NCI-H2196 (cell line): ENCODE results near the gene TRMT6.

Source experiments
- DNase-seq: peaks from one replicate; lab custom pipeline; 2025; ENCODE audit not compliant: unreplicated experiment; lab: John Stamatoyannopoulos, UW

The TRMT6 gene

DNA sequence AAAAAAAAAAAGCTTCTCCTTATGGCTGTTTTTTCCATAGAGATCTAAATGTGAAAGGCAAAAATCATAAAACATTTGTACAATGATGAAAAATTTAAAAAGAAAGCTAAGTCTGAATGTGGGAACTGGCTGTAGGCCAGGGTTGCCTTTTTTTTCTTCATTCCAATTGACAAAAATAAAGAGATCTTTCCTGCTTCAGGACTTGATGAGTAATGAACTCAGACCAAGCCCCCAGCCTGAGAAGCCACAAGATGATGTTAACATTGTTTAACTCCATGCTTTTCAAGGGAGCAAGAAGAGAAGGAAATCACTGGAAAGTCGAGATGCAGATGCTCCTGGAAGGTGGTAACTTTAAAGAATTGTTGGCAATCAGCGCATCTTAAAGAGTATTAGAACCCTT, 41.4 kb downstream of the TRMT6 start:
- DNase-seq, result no peak

DNA sequence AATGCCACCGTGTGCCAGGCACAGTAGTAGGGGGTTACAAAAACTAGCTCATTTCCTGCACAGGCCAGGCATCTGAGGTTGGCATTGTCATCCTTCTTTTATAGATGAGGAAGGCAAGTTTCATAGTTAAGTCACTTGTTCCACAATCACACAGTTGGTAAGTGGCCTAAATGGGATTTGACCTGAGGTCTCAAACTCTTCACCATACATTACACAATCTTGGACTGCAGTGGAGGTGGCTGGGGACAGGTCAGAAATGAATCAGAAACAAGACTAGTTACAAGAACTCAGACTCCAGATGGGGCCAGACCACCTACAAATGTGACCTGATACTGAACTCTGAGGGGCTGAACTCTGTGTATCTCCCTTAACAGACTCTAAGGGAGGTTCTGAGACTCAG, 49.4 kb downstream of the TRMT6 start:
- DNase-seq, result no peak

DNA sequence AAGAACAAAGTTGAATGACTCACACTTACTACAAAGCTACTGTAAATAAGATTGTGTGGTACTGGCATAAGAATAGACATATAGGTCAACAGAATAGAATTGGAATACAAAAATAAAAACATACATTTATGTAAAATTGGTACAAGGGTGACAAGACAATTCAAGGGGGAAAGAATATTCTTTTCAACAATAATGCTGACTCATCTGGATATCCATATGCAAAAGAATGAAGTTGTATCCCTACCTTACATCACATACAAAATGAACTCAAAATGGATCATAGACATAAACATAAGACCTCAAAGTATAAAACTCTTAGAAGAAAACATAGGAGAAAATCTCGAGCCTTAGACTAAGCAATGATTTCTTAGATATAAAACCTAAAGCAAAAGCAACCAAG, 50.9 kb downstream of the TRMT6 start:
- no peak for DNase-seq

DNA sequence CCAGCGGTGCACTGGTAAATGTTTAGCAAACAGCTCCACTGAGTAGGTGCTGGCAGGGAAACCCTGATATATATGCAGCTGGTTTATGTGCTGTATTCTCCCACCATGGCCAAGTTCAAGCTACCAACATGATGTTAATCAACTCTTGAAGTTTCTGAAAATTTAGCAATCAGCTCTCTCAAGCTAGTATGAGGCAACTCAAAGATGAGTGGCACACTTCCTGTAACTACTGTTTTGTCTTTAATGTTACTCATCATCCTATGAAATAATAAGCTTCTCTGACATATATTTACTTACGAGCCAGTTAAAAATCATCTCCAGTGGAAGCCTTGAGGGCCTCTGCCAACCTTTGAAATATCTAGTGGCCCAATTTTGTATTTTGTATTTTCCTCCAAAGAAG, 54.7 kb downstream of the TRMT6 start:
- no peak for DNase-seq

DNA sequence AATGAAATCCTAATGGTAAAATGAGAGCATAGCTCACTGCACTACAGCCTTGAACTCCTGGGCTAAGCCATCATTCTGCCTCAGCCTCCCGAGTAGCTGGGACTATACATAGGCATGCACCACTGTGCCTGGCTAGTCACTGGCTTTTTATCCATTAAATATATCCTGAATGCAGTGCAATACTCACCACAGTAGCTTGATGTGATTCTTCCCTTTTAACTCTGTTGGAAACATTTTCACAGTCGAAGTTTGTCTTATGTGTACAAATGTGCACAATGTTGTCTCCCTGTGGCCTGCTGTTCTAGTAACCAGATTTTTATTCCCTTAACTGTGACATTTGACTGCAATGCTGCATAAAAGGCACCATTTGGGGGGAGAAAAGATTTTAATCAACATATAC, 56.7 kb downstream of the TRMT6 start:
- DNase-seq, result no peak

DNA sequence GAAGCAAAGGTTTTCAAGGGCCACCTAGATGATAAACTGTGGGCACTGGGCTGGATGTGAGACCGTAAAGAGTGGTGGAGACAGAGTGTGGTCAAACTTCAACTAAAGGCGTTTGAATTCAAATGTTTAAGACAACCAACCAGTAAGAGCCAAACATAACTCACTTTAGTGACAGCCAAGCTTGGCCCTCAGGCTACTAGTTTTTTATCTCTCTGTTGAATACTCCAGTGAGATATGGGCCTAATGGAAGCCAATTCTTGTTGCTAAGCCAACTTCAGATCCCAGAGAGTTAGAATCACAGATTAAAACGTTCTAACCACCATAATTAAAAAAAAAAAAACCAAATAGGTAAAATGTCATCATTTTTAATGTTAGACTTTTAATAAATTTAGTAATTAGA, 57.3 kb downstream of the TRMT6 start:
- DNase-seq, result no peak

DNA sequence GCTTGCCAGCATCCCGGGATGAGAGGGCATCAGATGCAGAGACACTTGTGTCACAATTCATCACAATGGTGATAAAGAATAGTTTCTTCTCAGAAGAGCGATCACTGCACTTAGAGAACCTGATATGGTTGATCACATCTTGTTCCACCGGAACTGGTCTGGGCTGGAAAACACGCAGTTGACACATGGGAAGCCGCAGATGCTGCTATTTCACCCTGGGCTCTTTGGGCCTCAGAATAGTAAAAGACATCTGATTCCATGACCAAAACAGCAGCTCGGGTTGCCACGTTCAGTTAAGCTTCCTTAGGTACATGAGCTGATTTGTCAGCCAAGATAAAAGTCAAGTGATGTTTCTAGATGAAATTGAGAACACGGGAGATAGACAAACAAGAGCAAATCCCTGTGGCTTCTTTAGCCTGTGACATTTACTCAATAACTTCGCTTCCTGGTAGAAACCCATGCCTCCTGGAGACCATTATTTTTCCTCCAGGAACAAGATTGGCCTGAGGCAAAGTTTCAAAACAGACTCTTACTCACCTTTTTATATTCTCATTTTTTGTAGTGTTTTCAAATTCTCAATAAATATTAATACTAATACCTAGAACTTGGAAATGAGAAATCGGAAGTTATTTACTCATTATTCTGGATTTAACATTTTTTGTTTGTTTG, 59.4 kb downstream of the TRMT6 start:
- peak; percentile 63 for DNase-seq

DNA sequence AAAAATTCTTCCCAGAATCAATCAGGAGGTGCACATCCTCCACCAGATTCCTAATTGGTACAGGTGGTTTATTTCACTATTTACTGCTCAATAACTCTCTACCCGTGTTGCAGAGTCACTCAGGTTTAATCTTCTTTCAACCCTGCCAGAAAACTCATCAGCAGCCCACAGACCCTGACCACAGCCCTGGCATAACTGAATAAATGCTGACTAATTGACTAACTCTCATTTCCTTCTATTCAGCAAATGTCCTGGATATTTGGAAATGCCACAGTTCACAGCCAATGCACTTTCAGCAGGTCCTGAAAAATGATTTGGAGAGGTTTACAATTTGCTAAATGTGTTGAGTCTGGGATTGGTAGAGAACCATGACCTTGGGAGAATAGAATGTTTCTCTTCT, 62.3 kb downstream of the TRMT6 start:
- no peak for DNase-seq

DNA sequence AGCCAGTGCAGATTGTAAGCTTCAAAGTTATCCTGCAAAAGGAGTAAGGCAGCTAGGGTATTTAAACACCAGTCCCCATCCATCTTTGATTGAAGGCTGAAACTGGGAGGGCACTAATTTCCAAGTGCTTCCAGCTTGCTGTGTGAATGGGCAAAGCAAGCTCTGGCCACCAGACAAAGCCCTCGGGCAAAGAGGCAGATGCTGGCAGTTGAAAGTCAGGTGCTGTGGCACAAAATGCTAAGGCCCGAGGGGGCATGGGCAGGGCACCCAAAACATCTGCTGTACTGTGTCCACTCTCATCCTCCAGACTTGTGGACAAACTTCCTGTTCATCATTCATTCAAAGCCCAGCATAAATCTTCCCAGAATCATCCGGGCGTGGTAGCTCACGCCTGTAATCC, 62.9 kb downstream of the TRMT6 start:
- DNase-seq, result peak; percentile 58
